ENCODE measurements around the gene EGFL7.

EGFL7 gene

DNA sequence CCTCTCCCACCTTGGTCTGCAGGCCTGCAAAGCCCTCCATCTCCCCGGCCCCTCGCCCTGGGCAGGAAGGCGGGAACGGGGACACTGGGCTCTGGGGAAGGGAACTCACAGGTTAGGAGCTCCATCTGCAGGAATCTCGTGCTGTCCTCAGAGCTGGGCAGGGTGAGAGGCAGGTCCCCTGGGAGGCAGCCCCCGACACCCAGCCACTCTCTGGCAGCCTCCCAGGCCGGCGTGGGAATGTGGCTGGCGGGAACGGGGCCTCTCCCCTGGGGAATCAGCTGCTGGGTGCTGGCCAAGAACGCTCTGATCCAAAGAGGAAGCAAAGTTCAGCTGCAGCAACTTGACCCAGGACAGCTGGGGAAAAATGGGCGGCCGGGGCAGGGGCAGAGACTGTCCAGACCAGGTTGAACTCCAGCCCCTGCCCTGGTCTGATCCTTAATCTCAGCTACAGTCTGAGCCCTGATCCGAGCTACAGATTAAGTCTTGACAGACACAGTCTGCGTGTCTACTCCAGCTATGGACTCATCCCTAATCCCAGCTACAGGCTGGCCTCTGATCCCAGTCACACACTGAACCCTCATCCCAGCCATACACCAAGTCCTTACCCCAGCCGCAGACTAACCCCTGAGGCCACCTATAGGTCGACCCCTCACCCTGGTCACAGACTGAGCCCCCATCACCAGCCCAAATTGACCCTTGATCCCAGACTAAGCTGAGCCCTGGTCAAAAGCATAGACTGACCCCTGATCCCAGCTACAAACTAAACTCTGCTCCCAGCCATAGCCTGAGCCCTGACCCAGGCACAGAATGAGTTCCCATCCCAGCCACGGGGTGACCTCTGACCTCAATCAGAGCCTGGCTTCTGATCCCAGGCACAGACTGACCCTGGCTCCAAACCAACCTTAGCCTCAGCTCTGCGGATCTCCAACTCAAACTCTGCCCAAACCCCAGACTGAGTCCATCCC is 37.3 kb upstream of the EGFL7 start:
- Histone ChIP-seq H3K14ac (ENCODE audit: low read length in 2 of 2) (no peak overlapping the region), H4K91ac (ENCODE audit: low read length) (peak overlapping the region; percentile 66), H3K18ac (ENCODE audit: low read depth in 1 of 2, low read length in 2 of 2) (peak overlapping the region; percentile 67 to 76), H2BK15ac (ENCODE audit: low read depth, poor library complexity, severe bottlenecking) (peak overlapping the region; percentile 26), H2BK12ac (ENCODE audit: low read length in 2 of 2) (peak overlapping the region; percentile 80 to 94), H3K23ac (ENCODE audit: low read length in 2 of 2) (no peak overlapping the region), H3K9ac (ENCODE audit: low read length) (no peak overlapping the region), H3K4ac (ENCODE audit: low read depth in 1 of 2, low read length in 2 of 2) (peak overlapping the region in 1 of 2 experiments; percentile 30), H3K27me3 (ENCODE audit: control insufficient read depth in 1 of 2, insufficient read depth in 1 of 2, low read length in 2 of 2) (peaks cover 0 to 28% of the 10 kb centered on the region in 2 experiments), H3K27ac (ENCODE audit: low read length, poor library complexity, severe bottlenecking) (no peak overlapping the region), H3K4me3 (ENCODE audit: insufficient read depth in 1 of 2, low read depth in 1 of 2, low read length in 2 of 2) (no peak overlapping the region), H3K36me3 (ENCODE audit: control insufficient read depth in 1 of 2, insufficient read depth in 2 of 2, low read depth in 1 of 2, low read length in 2 of 2) (no peaks in the 10 kb centered on the region), H4K8ac (ENCODE audit: low read length) (peak overlapping the region; percentile 81), H3K4me2 (ENCODE audit: low read length, poor library complexity, severe bottlenecking) (no peak overlapping the region), H2AFZ (ENCODE audit: low read depth, low read length) (no peak overlapping the region), H3K79me1 (replicated peaks; ENCODE audit: low read length, poor library complexity, severe bottlenecking) (no peaks in the 10 kb centered on the region), H3K9me3 (ENCODE audit: control insufficient read depth, low read length) (no peaks in the 10 kb centered on the region), H3K4me1 (ENCODE audit: control insufficient read depth, insufficient read depth, low read depth, low read length) (peaks cover 58% of the 10 kb centered on the region), H2AK5ac (ENCODE audit: low read length, severe bottlenecking) (no peak overlapping the region), H2BK5ac (ENCODE audit: low read depth, low read length, poor library complexity, severe bottlenecking) (no peak overlapping the region), H2BK120ac (ENCODE audit: low read depth, low read length) (peak overlapping the region; percentile 69)
- peak; percentile 78 for DNase-seq
- 33% methylated on average over 19 of the region's 19 CpGs for WGBS

GRCh38 chr9:136626066-136626725 is 36.5 kb upstream of the EGFL7 start:
- Histone ChIP-seq H3K4me2 (ENCODE audit: low read length, poor library complexity, severe bottlenecking) (no peak overlapping the region), H3K79me1 (replicated peaks; ENCODE audit: low read length, poor library complexity, severe bottlenecking) (no peaks in the 10 kb centered on the region), H2AFZ (ENCODE audit: low read depth, low read length) (no peak overlapping the region), H3K9ac (ENCODE audit: low read length) (no peak overlapping the region), H3K4ac (ENCODE audit: low read depth in 1 of 2, low read length in 2 of 2) (peak overlapping the region in 1 of 2 experiments; percentile 66), H3K9me3 (ENCODE audit: control insufficient read depth, low read length) (no peaks in the 10 kb centered on the region), H3K36me3 (ENCODE audit: control insufficient read depth in 1 of 2, insufficient read depth in 2 of 2, low read depth in 1 of 2, low read length in 2 of 2) (no peaks in the 10 kb centered on the region), H4K91ac (ENCODE audit: low read length) (peak overlapping the region; percentile 66), H3K14ac (ENCODE audit: low read length in 2 of 2) (peak overlapping the region in 1 of 2 experiments; percentile 30), H3K23ac (ENCODE audit: low read length in 2 of 2) (no peak overlapping the region), H2BK15ac (ENCODE audit: low read depth, poor library complexity, severe bottlenecking) (peak overlapping the region; percentile 26), H3K18ac (ENCODE audit: low read depth in 1 of 2, low read length in 2 of 2) (peak overlapping the region; percentile 27 to 67), H3K27ac (ENCODE audit: low read length, poor library complexity, severe bottlenecking) (no peak overlapping the region), H2BK12ac (ENCODE audit: low read length in 2 of 2) (peak overlapping the region; percentile 64 to 80), H2AK5ac (ENCODE audit: low read length, severe bottlenecking) (no peak overlapping the region), H2BK5ac (ENCODE audit: low read depth, low read length, poor library complexity, severe bottlenecking) (no peak overlapping the region), H2BK120ac (ENCODE audit: low read depth, low read length) (peak overlapping the region; percentile 45), H3K4me1 (ENCODE audit: control insufficient read depth, insufficient read depth, low read depth, low read length) (peaks cover 54% of the 10 kb centered on the region), H4K8ac (ENCODE audit: low read length) (peak overlapping the region; percentile 19), H3K27me3 (ENCODE audit: control insufficient read depth in 1 of 2, insufficient read depth in 1 of 2, low read length in 2 of 2) (peaks cover 0 to 28% of the 10 kb centered on the region in 2 experiments), H3K4me3 (ENCODE audit: insufficient read depth in 1 of 2, low read depth in 1 of 2, low read length in 2 of 2) (no peak overlapping the region)
- 91% methylated on average over 15 of the region's 30 CpGs for WGBS
- no peak for DNase-seq

- H3K4me1 ChIP-seq (ENCODE audit: control insufficient read depth, insufficient read depth, low read depth, low read length): peaks cover 50% of the 10 kb centered on the region
- no peak overlapping the region for H3K23ac ChIP-seq (ENCODE audit: low read length in 2 of 2)
- no peak for DNase-seq
- H4K91ac ChIP-seq (ENCODE audit: low read length): peak overlapping the region; percentile 52
- peak overlapping the region in 1 of 2 experiments; percentile 19 for H3K14ac ChIP-seq (ENCODE audit: low read length in 2 of 2)
- peaks cover 0 to 31% of the 10 kb centered on the region in 2 experiments for H3K27me3 ChIP-seq (ENCODE audit: control insufficient read depth in 1 of 2, insufficient read depth in 1 of 2, low read length in 2 of 2)
- no peak overlapping the region for H3K27ac ChIP-seq (ENCODE audit: low read length, poor library complexity, severe bottlenecking)
- H3K36me3 ChIP-seq (ENCODE audit: control insufficient read depth in 1 of 2, insufficient read depth in 2 of 2, low read depth in 1 of 2, low read length in 2 of 2): no peaks in the 10 kb centered on the region
- H2AK5ac ChIP-seq (ENCODE audit: low read length, severe bottlenecking): no peak overlapping the region
- no peak overlapping the region for H2BK5ac ChIP-seq (ENCODE audit: low read depth, low read length, poor library complexity, severe bottlenecking)
- H3K4me2 ChIP-seq (ENCODE audit: low read length, poor library complexity, severe bottlenecking): no peak overlapping the region
- no peaks in the 10 kb centered on the region for H3K79me1 ChIP-seq (replicated peaks; ENCODE audit: low read length, poor library complexity, severe bottlenecking)
- peak overlapping the region; percentile 37 for H2BK15ac ChIP-seq (ENCODE audit: low read depth, poor library complexity, severe bottlenecking)
- no peak overlapping the region for H4K8ac ChIP-seq (ENCODE audit: low read length)
- H2AFZ ChIP-seq (ENCODE audit: low read depth, low read length): no peak overlapping the region
- no peak overlapping the region for H3K9ac ChIP-seq (ENCODE audit: low read length)
- 65% methylated on average over 25 of the region's 25 CpGs for WGBS
- no peak overlapping the region for H2BK12ac ChIP-seq (ENCODE audit: low read length in 2 of 2)
- no peaks in the 10 kb centered on the region for H3K9me3 ChIP-seq (ENCODE audit: control insufficient read depth, low read length)
- no peak overlapping the region for H2BK120ac ChIP-seq (ENCODE audit: low read depth, low read length)
- no peak overlapping the region for H3K4me3 ChIP-seq (ENCODE audit: insufficient read depth in 1 of 2, low read depth in 1 of 2, low read length in 2 of 2)
- H3K4ac ChIP-seq (ENCODE audit: low read depth in 1 of 2, low read length in 2 of 2): no peak overlapping the region
- H3K18ac ChIP-seq (ENCODE audit: low read depth in 1 of 2, low read length in 2 of 2): no peak overlapping the region
Observed at GRCh38 chr9:136626740-136627642, 35.7 kb upstream of the EGFL7 start.

Measured in mesenchymal stem cell (in vitro differentiated cells and primary cell).